K562 (cell line): ENCODE results near the gene LRRC8E. TPM values are rescaled to one million over a fixed set of nuclear protein-coding genes. Genes with fewer than 3 reads are reported as not detected.
A peak's percentile ranks its signal among the peaks of the same experiment; 100 is the strongest.

Experiments
- AFF1 ChIP-seq, 2 experiments: fragments of 450-650 bp; IDR thresholded peaks; 2 replicates each; pipeline ENCODE4 v1.6.1; 2018; ENCODE audit warnings: mild to moderate bottlenecking in 2 of 2, low read depth in 1 of 2; ENCODE audit not compliant: partially characterized antibody in 2 of 2
- ATF4 ChIP-seq: fragments of 450-650 bp; formaldehyde crosslinking; IDR thresholded peaks from 2 replicates; pipeline ENCODE4 v1.4.0; 2022; ENCODE audit warnings: mild to moderate bottlenecking, moderate library complexity
- BCL6 ChIP-seq: fragments of 250-450 bp; sonication (Bioruptor Pico); IDR thresholded peaks from 2 replicates; pipeline ENCODE4 v1.4.0; 2020
- BCOR ChIP-seq: fragments of 450-650 bp; IDR thresholded peaks from 2 replicates; pipeline ENCODE4 v1.6.1; 2016
- CTBP1 ChIP-seq: fragments of 450-650 bp; IDR thresholded peaks from 2 replicates; pipeline ENCODE4 v1.6.1; 2016; ENCODE audit warnings: borderline replicate concordance
- LEF1 ChIP-seq: fragments of 450-650 bp; IDR thresholded peaks from 2 replicates; pipeline ENCODE4 v1.6.1; 2016; ENCODE audit warnings: mild to moderate bottlenecking
- MAFK ChIP-seq: IDR thresholded peaks from 2 replicates; pipeline ENCODE4 v1.6.1; 2011; ENCODE audit warnings: low read length, improper control_type of control experiment
- MTA3 ChIP-seq: fragments of 450-650 bp; formaldehyde crosslinking; IDR thresholded peaks from 2 replicates; pipeline ENCODE4 v1.6.1; 2017; ENCODE audit warnings: mild to moderate bottlenecking, borderline replicate concordance
- SMAD4 ChIP-seq: fragments of 250-450 bp; sonication (Bioruptor Pico); conservative IDR thresholded peaks from 2 replicates; pipeline ENCODE4 v1.8.0; 2021; ENCODE audit warnings: inconsistent platforms, mild to moderate bottlenecking, moderate library complexity
- TCF7L2 ChIP-seq: fragments of 150-350 bp; IDR thresholded peaks from 2 replicates; pipeline ENCODE4 v1.6.1; 2016; ENCODE audit warnings: low read depth, mild to moderate bottlenecking, low read length, moderate library complexity
- U2AF2 ChIP-seq: fragments of 200-400 bp; formaldehyde crosslinking; optimal IDR thresholded peaks from 2 replicates; pipeline ENCODE3; 2017; ENCODE audit warnings: low read depth, mild to moderate bottlenecking, low read length
- XRCC3 ChIP-seq: fragments of 450-650 bp; IDR thresholded peaks from 2 replicates; pipeline ENCODE4 v1.6.1; 2017; ENCODE audit warnings: mild to moderate bottlenecking, moderate library complexity
- ZNF551 ChIP-seq: fragments of 250-450 bp; sonication (Bioruptor Pico); IDR thresholded peaks from 2 replicates; pipeline ENCODE4 v1.5.0; 2021; ENCODE audit warnings: mild to moderate bottlenecking, moderate library complexity
- ZNF830 ChIP-seq: fragments of 250-450 bp; sonication (Bioruptor Pico); IDR thresholded peaks from 2 replicates; pipeline ENCODE4 v1.5.0; 2021; ENCODE audit warnings: mild to moderate bottlenecking
- polyA plus RNA-seq, 8 experiments: library from polyadenylated mRNA; depleted of rRNA in 4 of 8; stranded (reverse) in 5 of 8; unstranded in 3 of 8; fragments of >200 nt; fragmentation: Nextera tagmentation in 2 of 8; fragmentation: Illumina TruSeq in 1 of 8; extraction: Ambion mirVana in 2 of 8; extraction: Trizol in 1 of 8; gene quantifications; 2 replicates each; pipeline versions ENCODE4 v1.2.1 to v1.2.3, GENCODE V29; 2011 to 2014; ENCODE audit warnings: inconsistent platforms in 1 of 8, missing spikeins in 1 of 8
- total RNA-seq, 7 experiments: library from RNA; depleted of rRNA in 6 of 7; stranded (reverse); fragments of >200 nt in 6 of 7; fragmentation: Illumina TruSeq in 2 of 7; extraction: Trizol in 2 of 7; gene quantifications; 2 replicates each; pipeline versions ENCODE4 v1.2.1 to v1.2.3, GENCODE V29; 2011 to 2021; ENCODE audit warnings: low replicate concordance in 1 of 7
- TF ChIP-seq, protein P1 (sequence below), 2 experiments: fragments of 450-650 bp; formaldehyde crosslinking in 1 of 2; IDR thresholded peaks; 2 replicates each; pipeline versions ENCODE4 v1.4.0 to v1.6.1; 2014 to 2020; ENCODE audit warnings: mild to moderate bottlenecking in 2 of 2, borderline replicate concordance in 1 of 2, low read depth in 1 of 2

LRRC8E gene
- total and polyA plus RNA-seq, 9 of the 15 experiments (the other 6 are each of a cell fraction or from before 2014, with no cell fraction given) = 0.08 to 5.7 (median 3.5) TPM; not detected in 1

DNA sequence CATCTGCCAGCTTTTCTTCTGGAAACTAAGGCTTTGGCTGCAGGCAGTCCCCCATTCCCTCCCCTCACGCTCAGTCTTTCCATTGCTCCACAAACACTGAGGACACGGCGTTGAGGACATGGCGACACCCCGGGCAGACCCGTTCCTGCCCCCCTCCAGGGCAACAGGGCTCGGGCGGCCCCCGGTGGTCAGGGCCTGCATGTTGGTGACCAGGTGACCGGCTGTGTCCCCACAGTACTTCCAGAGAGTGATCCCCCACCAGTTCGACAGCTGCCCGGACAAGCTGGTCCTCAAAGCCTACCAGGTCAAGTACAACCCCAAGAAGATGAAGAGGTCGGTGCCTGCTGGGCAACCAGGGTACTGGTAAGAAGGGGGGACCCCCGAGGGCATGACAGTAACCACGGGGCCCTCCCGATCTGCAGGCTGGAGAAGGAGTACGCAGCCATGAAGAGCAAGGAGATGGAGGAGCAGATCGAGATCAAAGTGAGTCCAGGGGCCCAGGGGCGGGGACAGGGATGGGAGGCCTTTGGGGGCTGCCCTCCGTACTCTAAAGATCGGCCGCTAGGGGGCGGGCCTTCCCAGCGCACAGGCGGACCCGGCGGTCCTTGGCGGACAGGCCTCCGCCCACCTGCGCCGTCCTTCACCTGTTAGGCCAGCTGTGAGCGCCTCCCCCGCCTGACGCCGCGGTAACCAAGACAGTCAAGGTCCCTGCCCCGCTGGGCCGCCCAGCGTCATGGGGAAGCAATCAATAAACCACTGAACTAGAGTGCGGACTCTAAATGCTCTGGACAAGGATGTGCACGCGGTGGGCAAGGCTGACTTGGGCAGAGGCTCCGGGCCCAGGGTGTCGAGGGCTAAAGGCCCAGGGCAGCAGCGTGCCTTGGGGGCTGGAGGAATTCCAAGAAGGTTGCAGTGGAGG is 35.2 kb upstream of the LRRC8E start (continued):
- TF ChIP-seq, protein P1, sequence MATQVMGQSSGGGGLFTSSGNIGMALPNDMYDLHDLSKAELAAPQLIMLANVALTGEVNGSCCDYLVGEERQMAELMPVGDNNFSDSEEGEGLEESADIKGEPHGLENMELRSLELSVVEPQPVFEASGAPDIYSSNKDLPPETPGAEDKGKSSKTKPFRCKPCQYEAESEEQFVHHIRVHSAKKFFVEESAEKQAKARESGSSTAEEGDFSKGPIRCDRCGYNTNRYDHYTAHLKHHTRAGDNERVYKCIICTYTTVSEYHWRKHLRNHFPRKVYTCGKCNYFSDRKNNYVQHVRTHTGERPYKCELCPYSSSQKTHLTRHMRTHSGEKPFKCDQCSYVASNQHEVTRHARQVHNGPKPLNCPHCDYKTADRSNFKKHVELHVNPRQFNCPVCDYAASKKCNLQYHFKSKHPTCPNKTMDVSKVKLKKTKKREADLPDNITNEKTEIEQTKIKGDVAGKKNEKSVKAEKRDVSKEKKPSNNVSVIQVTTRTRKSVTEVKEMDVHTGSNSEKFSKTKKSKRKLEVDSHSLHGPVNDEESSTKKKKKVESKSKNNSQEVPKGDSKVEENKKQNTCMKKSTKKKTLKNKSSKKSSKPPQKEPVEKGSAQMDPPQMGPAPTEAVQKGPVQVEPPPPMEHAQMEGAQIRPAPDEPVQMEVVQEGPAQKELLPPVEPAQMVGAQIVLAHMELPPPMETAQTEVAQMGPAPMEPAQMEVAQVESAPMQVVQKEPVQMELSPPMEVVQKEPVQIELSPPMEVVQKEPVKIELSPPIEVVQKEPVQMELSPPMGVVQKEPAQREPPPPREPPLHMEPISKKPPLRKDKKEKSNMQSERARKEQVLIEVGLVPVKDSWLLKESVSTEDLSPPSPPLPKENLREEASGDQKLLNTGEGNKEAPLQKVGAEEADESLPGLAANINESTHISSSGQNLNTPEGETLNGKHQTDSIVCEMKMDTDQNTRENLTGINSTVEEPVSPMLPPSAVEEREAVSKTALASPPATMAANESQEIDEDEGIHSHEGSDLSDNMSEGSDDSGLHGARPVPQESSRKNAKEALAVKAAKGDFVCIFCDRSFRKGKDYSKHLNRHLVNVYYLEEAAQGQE (IDR thresholded peaks at IDR 0.05; ENCODE audit: borderline replicate concordance) = peak; percentile 81
- TF ChIP-seq, protein P1 (CRISPR knock-in tag; IDR thresholded peaks at IDR 0.05; ENCODE audit: low read depth) = no peak
- TF ChIP-seq U2AF2 (no peak), ZNF551 (CRISPR knock-in tag) (no peak), BCL6 (CRISPR knock-in tag) (no peak), LEF1 (peak; percentile 48; the same call in 1 of the 2 replicates), ZNF830 (CRISPR knock-in tag) (no peak), XRCC3 (no peak), MAFK (no peak), TCF7L2 (no peak), MTA3 (peak; percentile 45; the same call in 1 of the 2 replicates), CTBP1 (peak; percentile 96), SMAD4 (no peak), BCOR (no peak; the same call in 1 of the 2 replicates), ATF4 (CRISPR knock-in tag) (no peak), AFF1 (IDR thresholded peaks at IDR 0.05; ENCODE audit: low read depth in 1 of 2, partially characterized antibody in 2 of 2) (no peak)
